CD4-positive, alpha-beta T cell treated with Interleukin-6 at 100 ng/mL for 8 hours (primary cell): Measurements from ENCODE around the gene PTPN1.
"Not testable (repeated sequence)": the region's sequence is repeated elsewhere in the genome, so short reads cannot be mapped to it uniquely, and the experiment has no call there.

Experiments
- DNase-seq: peaks from one replicate; pipeline ENCODE4 v3.0.0-alpha.2; 2020; ENCODE audit warnings: mixed read lengths, low spot score

PTPN1 gene

DNA sequence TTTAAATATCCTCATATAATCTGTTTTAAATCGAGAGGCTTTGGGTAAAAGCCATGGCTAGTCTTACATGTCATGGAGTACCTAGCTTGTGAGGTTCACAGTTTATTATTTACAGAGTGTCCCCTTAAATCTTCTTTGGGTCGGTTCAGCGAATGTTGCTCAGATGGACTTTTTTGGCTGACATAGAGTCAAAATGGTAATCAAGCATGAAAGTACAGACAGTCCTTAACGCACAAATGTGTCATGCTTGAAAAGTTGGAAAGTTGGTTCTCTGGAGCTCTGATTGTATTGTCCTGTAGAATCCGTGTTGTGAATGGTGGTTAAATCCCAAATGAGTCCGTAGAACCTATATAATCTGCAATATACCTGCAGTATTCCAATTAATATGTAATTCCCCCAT lies 22.0 kb downstream of the PTPN1 start:
- DNase-seq: no peak

GRCh38 chr20:50533061-50533460 lies 22.9 kb downstream of the PTPN1 start:
- no peak for DNase-seq

GRCh38 chr20:50533464-50533863 lies 23.3 kb downstream of the PTPN1 start:
- no peak for DNase-seq

DNA sequence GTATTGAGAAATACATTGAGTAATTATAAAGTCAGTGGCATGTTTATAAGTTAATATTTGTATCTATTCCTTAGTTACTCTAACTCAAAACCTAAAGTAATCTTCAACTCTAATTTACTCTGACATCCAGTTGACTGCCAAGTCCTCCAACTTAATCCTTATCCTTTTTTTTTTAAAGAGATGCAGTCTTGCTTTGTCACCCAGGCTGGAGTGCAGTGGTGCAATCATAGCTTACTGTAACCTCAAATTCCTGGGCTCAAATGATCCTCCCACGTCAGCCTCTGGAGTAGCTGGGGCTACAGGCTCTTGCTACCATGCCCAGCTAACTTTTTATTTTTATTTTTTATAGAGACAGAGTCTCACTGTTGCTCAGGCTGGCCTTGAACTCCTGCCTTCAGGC lies 24.4 kb downstream of the PTPN1 start:
- no peak for DNase-seq

- no peak for DNase-seq
Observed at GRCh38 chr20:50535162-50535561, 25.0 kb downstream of the PTPN1 start.

DNA sequence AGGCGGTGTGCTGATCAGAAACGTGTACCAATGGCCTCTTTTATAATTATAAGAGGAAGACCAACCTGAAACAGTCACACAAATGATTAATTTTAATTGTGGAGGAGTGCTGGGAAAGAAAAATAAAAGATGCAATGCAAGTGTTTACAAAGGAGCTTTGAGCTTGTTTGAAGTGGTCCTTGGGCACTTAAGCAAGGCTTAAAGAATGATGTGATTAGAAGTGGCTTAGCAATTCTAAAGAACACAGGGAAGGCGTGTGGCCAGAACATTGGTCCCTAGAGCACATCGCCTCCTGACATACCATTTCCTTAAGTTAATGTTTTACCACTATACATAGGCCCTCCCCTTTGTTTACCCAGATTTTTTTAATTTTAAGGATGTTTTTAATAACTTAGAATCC lies 26.1 kb downstream of the PTPN1 start:
- DNase-seq: no peak

- DNase-seq: no peak
Observed at GRCh38 chr20:50537546-50538201, 27.5 kb downstream of the PTPN1 start.

DNA sequence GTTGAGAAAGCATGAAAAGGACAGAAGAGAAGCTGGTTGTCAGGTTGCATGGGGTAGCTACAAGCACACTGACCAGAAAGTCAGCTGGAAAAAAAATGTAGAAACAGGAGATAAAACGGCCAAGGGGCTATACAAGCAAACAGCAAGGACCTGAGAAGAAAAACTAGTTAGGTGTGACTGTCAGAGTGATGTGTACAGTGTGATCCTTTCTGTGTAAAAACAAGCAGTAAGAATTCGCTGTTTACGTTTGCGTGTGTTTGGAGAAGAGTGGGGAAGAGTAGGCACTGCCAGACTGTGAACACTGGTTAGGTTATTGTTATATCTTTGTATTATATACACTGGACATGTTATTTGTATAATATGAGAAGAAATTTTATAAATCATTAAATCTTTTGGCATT lies 28.1 kb downstream of the PTPN1 start:
- no peak for DNase-seq

DNA sequence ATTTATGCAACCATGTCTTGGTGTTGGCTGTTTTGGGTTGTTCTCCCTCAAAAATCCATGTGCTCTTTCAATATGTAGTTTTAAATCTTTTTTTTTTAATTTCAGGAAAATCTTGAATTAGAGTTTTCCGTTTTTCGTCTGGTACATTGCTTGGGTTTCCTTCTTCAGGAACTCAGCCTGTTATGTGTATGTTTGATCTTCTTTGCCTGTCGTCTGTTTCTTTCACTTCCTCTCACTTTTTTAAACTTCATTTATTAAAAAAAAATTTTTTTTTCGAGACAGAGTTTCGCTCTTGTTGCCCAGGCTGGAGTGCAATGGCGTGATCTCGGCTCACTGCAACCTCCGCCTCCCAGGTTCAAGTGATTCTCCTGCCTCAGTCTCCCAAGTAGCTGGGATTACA lies 29.6 kb downstream of the PTPN1 start:
- not testable (repeated sequence) for DNase-seq

DNA sequence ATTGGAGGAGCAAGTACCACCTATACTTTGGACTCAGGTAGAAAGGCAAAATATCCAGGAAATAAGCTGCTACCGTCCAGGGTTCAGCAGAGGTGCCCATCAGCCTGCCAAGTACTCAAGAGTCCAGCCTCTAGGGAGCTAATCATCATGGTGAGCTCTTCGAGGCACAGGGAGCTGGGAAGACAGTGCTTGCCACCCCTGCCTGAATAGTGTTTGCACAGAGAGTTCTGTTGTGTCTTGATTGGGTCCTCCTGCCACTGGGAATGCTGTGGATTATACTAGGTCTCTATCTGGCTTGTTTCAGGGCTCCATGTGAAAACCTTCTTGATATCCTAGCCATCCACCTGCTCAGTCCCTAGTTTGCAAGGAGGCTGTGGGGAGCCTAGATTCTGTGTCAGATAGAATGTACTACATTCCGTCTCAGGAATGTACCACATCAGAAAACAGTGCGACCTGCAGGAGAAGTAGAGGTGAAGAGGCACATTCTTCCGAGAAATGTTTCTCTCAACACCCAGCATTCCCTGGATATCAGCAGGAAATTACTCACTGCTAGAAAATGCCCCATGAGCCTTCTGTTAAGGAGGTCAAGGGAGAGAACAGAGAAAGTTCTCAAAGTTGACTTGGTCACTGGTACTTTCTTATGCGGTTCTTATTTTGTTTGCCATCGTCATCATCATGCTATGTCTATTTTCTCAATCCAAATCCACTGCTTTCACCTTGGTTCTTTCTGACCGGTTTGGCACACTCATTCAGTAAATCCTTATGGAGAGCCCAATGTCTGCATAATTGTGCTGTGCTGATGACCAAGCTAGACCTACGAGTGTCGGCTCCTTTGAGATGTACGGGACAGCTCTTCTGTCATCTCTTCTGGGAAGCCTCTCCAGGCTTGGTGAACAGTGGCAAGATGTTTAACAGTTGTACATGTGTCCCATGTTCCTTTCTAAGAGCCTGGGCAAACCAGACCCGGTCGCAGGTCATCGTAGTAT lies 30.7 kb downstream of the PTPN1 start:
- DNase-seq: no peak

GRCh38 chr20:50541606-50542041 lies 31.4 kb downstream of the PTPN1 start:
- DNase-seq: no peak

- DNase-seq: no peak
Observed at GRCh38 chr20:50543326-50543725, 33.1 kb downstream of the PTPN1 start.

DNA sequence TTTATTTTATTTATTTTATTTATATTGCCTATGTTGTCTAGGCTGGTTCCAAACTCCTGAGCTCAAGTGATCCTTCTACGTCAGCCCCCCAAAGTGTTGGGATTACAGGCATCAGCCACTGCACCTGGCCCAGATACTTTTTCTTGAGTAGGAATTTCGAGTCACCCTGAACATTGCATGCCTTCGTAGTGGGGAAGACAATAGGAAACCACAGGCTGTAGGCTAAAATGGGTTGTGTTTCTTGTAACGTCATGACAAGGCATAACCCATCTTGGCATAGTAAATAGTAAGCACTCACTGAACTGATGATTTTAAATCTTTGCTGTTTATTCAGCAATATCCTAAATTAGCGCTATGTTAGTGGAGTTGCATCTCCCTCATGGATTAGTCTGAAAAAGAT lies 34.9 kb downstream of the PTPN1 start:
- DNase-seq: no peak

DNA sequence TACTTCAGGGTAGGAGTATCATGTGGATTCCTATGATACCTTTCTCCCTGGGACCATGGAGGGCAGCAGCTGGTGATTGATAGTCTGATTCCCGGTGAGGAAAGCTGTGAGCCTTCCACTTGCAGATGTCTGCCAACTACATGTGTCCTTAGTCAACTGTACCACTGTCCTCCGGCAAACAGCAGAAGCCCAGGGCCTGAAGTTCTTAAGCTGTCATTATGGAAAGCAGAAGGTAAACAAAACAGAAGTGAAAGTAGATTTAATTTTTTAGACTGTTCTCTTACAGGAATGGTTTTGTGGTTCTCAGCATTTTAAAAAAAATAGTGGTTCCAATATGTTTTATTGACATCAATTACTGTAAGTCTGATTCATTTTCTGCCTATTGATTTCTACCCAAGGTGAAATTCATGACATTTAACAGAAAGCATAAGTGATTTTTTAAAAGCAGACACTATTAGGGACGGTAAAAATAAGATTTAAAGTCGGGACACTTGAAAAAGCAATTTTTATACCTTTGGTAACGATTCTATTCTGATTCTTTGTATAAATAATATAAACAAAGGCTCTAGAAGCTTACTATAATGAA lies 36.6 kb downstream of the PTPN1 start:
- peak; percentile 11 for DNase-seq

- no peak for DNase-seq
Observed at GRCh38 chr20:50547964-50548363, 37.8 kb downstream of the PTPN1 start.

DNA sequence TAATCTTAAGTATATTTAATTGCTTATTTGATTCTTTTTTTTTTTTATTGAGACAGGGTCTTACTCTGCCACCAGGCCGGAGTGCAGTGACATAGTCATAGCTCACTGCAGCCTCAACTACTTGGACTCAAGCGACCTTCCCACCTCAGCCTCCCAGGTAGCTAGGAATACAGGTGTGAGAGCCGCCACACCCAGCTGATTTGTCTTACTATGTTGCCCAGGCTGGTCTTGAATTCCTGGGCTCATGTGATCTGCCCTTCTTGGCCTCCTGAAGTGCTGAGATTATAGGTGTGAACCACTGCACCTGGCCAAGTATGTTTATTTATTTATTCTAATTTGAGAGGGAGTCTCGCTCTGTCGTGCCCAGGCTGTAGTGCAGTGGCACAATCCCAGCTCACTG lies 38.2 kb downstream of the PTPN1 start:
- DNase-seq: no peak

DNA sequence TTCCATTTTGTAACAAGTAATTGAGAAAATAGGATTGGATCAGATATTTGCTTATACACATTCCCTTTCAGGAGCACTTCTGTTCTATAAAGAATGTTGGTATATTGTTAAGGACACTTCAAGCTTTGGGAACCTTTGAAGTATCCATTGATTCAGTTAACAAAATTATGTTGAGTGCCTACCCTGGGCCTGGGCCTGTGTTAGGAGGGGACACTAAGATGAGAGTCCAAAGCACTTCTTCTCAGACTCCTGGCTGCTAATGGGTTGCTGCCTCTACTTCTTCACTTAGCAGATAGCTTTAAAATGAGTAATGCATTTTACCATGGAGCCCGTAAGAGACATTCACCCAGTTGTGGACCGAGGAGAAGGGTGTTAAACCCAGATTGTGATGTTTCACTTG lies 40.3 kb downstream of the PTPN1 start:
- no peak for DNase-seq

GRCh38 chr20:50551288-50551687 lies 41.1 kb downstream of the PTPN1 start:
- no peak for DNase-seq

GRCh38 chr20:50552979-50553378 lies 42.8 kb downstream of the PTPN1 start:
- no peak for DNase-seq

- DNase-seq: no peak
Observed at GRCh38 chr20:50554694-50555579, 44.8 kb downstream of the PTPN1 start.

- DNase-seq: no peak
Observed at GRCh38 chr20:50555662-50556061, 45.5 kb downstream of the PTPN1 start.

DNA sequence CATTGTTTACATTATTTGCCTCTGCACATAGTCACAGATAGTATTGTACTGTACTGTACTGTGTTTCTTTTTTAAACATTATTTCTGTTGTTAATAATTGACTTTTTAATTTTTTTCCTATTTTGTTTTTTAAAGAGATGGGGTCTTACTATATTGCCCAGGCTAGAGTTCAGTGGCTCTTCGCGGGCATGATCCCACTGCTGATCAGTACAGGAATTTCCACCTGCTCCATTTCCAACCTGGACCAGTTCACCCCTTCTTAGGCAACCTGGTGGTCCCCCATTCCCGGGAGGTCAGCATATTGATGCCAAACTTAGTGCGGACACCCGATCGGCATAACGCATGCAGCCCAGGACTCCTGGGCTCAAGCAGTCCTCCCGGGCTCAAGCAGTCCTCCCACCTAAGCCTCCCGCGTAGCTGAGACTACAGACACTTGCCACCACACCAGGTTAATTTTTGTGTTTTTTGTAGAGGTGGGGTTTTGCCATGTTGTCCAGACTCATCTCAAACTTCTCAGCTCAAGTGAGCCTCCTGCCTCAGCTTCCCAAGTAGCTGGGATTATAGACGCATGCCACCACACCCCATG lies 47.5 kb downstream of the PTPN1 start:
- no peak for DNase-seq
